HG02943 (cell line): ENCODE measurements around the gene ZBTB49.
"Not testable (repeated sequence)": the region's sequence is repeated elsewhere in the genome, so short reads cannot be mapped to it uniquely, and the experiment has no call there.

Experiments
- ATAC-seq: cut with Tn5 transposase; IDR thresholded peaks from one replicate; pipeline ENCODE4 v1.9.1; 2021; ENCODE audit warnings: mild to moderate bottlenecking, low read depth, moderate library complexity; ENCODE audit not compliant: unreplicated experiment

ZBTB49 gene

DNA sequence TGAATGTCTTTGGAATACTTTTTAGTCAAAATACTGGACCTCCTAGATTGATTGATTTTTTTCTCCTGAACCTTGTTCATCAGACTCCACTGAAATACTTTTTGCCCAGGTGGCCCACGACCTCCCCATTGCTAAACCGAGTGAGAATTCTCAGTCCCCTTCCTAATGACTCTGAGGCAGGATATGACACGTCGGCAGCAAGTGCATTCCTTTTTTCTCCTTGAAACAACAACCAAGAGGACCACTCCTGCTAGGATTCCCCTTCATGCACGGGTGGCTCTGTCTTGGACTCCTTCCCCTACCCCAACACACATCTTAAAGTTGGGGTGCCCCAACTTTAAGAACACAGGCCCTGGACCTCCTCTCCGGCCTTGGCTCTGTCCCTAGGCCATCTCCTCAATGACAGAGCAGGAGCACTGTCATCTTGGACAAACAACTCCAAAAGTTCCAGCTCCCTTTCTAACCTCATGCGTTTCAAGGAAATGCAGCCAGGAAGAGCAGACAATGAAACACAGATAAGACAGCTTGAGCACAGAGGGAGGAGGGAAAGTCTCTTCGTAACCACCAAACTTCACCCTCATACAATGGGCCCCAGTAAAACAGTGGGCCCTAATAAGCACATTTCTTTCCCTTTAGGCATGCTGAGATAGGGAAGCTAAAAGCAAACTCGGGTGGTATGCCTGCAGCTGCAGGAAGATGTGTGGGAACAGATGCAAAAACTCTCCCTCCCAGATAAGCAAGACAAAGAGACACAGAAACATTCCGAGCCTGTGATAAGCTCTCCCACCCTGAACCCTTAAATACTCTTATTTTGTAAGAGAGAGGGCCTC lies 33.9 kb downstream of the ZBTB49 start:
- no peak for ATAC-seq

DNA sequence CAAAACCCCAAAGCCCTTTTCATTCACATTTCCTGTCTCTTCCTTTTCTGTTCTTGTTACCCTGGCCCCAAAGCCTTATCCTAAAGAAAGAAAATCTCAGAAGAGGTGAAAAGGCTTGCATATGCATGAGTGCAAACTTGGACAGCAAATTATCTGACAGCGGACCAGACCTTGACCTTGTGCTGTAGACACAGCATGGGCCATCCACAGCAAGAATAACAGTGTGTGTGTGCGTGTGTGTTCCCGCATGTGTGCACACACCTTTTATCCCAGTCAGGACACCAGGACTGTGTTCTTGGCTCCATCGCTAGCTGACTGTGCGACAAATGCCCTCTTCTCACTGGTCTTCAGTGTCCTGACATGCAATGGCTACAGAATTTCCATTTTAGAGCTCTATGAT lies 35.3 kb downstream of the ZBTB49 start:
- ATAC-seq = no peak

DNA sequence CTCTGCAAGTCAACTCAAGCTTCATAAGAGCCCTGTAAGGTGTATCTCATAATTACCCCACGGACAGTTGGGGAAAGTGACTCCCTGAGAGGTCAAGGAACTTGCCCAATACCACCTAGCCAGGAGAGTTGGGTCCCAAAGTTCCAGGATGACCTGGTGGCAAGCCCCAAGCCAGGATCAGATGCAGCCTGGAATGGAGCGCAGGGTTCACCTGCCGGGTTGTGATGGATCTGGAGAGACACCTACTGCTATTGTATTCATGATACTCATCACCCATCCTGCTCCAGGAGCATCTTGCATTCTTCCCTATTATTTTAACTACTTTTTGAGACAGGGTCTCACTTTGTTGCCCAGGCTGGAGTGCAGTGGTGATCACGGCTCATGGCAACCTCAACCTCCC lies 36.1 kb downstream of the ZBTB49 start:
- no peak for ATAC-seq

DNA sequence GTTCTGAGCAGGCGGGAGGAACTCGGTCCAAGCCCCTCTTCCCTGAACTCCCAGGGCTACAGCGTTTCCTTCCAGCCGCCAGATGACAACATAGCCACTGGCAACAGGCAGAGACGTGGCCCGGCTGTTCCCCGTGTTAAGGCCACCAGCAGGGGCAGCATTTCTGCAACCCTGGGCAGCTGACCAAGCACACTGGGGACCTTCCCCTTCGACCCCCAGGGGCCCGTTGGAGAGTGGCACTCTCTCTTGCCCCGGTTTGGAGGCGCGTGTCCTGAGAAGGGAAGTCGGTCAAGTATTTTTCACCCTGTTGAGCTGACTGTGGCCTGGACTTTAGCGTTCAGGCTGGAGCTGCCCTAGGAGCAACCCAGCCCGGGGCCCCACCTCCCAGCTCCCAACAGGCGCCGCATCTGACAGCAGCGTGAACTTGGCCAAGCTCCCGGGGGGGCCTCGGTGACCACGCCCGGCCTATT lies 37.6 kb downstream of the ZBTB49 start:
- ATAC-seq = no peak

DNA sequence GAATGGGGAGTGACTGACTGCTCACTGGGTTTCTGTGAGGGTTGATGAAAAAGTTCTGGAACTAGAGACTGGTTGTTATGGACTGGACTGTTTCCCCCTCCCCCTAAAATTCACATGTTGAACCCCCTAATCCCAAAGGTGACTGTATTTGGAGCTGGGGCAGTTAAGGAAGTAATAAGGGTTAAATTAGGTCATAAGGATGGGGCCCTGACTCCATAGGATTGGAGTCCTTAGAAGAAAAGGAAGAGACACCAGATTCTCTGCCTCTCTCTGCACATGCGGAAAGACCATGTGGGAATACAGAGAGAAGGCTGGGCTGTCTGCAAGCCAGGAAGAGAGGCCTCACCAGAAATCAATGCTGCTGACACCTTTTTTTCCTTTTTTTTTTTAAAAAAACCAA lies 38.2 kb downstream of the ZBTB49 start:
- no peak for ATAC-seq

DNA sequence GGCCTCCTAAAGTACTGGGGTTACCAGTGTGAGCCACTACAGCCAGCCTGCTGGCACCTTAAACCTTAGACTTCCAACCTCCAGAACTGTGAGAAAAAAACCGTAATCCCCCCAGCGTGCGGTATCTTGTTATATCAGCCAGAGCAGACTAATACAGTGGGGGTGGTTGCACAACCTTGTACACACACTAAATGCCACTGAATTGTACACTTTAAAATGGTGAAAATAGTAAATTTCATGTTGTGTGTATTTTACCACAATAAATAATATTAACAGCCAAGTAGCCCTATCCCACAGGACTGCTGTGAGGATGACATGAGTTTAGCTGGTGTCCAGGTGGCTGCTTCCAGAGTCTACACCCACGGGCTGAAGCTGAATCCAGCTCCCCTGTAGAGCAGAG lies 38.8 kb downstream of the ZBTB49 start:
- no peak for ATAC-seq

DNA sequence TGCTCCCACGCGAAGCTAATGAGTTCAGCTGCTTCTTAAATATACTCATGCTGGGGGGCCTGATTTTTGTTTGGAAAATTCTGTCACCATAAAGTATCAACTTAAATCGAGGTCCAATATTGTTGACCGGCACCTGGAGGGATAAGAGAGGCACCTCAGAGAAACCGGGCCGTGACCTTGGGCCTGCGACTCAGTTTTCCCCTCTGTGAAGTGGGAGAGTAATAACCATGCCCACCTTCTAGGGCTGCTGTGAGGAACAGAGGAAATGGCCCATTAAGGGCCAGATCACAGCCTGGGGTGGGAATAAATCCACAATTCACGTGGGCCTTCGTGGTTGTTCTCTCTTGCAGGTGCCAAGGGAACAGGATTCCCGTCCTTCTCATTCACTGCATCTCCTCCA lies 39.4 kb downstream of the ZBTB49 start:
- ATAC-seq = no peak

DNA sequence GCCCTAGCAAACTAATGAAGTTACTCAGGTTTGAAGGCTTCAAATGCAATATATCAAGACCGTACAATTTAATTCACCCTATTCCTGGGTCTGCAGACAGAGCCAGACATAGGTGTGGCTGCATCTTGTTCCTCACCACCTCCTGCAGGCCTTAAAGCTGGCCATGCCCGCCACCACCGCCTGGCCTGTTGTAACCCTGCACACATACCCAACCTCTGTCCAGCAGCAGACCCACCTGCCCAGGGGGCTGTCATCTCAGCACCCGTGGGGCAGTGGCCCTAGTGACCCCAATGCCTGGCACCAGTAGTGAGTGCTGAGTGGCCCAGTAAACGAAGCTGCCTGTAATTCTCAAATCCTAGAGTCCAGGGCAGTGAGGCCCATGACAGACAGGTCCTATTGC lies 40.7 kb downstream of the ZBTB49 start:
- ATAC-seq = no peak

DNA sequence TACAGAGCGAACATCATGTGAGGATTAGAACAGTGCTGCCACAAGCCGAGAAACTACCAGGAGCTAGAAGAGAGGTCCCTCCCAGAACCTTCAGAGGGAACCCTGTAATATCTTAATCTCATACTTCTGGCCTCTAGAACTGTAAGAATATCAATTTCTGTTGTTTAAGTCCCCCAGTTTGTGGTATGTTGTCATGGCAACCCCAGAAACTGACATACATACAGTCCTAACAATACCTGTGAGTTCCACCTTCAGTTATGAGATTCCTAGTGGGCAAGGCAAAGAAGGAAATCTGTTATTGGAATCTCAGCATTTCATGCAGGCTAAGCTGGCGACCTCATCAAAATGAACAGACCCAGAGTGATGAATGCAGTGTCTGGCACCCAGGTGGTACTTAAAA lies 42.5 kb downstream of the ZBTB49 start:
- ATAC-seq = no peak

DNA sequence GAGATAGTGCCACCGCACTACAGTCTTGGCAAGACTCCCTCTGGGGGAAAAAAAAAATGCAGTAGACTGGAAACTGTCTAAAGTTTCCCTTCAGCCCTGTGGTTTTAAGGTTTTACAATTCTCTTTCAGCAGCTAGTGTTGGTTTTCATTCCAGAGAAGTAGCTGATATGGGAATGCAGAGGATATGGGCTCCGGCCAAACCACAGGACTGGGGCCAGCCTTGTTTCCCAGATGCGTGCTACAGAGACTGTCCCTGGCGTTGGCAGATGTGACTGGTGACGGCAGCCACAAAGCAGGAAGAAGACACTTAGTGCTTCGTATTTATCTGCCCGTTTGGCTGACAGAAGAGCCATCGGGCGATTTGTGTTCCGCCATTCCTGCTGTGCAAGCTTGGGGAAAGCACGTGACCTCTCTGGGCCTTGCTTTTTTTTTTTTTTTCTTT lies 43.2 kb downstream of the ZBTB49 start:
- no peak for ATAC-seq

DNA sequence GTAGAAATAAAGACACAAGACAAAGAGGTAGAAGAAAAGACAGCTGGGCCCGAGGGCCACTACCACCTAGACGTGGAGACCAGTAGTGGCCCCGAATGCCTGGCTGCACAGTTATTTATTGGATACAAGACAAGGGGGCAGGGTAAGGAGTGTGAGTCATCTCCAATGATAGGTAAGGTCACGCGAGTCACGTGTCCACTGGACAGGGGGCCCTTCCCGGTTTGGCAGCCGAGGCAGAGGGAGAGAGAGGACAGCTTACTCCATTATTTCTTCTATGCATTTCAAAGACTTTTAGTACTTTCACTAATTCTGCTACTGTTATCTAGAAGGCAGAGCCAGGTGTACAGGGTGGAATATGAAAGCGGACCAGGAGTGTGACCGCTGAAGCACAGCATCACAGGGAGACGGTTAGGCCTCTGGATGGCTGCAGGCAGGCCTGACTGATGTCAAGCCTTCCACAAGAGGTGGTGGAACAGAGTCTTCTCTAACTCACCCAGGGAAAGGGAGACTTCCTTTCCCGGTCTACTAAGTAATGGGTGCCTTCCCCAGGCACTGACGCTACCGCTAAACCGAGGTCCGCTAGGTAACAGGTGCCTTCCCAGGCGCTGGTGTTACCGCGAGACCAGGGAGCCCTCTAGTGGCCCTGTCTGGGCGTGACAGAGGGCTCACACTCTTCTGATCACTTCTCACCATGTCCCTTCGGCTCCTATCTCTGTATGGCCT lies 44.9 kb downstream of the ZBTB49 start:
- ATAC-seq = peak; percentile 85

DNA sequence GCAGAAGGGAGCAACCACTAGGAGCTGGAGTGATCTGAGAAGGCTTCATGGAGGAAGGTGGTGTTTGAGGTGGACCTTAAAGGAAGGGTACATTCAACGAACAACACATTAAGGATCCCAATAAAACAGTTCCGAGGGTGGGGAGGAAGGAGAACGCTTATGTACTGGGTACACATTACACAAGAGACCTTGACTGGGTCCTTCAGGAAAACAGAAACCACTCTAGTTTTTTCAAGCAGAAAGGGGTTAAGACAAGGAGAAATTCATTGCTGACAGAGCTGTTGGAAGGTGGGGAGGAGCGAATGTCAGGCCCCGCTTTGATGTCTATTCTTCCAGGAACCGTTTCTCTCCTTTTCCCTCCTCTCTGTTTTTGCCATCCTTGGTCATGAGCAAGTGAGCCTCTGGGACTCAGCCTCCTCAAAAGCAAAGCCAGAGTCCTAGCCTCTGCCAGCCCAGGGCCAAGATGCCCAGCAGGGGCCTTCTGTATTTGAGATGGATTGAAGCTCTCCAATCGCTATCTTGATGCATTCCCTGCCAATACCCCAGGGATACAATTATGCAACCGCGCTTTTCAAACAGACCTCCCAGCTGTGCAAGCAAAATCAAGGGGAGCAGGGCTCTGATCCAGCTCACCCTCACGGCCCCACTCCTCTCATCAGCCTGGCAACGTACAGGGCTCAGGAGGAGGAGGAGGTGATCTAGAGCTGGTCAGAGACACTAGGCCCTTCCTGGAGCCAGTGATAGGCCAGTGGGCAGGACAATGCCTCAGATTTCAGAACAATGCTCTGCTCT lies 48.4 kb downstream of the ZBTB49 start:
- no peak for ATAC-seq

DNA sequence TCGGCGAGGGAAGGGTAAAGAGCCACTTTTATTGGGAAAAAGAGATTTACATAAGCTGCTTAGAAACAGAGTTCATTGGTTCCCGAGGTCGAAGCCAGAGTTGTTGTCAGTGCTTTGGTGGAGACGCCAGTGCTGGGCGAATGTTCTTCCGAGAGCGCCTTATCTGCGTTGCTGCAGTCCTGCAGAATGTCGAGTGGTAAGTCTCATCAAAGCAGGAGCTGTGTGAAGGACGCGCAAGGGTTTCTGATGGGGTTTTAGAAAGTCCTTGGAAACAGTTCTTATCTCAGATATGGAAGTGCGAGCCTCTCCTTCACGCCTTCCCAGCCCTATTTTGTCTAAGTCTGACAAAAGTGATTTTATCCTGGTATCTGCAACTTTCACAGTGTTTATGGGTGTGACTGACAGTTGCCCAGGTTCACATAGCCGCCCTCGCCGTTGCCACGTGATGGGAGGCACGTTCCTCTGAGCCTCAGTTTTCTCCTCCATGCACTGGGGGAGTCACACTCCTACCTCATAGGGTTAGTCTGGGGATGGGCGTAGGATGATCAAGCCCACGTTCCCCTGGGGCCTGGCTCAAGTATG lies 49.5 kb downstream of the ZBTB49 start:
- no peak for ATAC-seq

DNA sequence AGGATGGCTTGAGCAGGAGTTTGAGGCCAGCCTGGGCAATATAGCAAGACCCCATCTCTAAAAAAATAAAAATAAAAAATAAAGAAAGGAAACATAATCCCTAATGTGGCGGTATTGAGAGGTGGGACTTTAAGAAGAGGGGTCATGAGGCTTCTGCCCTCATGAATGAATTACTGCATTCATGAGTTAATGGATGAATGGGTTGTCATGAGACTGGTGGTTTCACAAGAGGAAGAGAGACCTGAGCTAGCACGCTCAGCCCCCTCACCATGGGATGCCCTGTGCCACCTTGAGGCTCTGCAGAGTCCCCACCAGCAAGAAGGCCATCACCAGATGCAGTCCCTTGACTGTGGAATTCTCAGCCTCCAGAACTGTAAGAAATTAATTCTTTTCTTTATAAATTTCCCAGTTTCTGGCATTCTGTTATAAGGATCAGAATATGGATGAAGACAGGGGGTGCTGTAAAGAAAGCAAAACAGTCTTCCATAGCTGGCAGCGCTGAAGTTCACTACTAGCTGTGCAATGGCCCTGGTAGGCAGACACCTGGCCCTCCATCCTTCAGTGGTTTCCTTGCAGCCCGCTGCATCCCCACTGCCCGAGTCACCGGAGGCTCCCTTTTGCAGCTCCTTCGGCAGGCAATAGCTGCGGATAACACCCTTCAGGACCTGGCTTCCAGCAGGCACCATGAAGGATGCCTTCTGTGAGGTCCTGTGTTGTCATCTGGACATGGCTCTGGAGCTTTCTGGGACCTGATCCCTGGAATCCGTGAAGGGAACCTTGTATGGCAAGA lies 52.0 kb downstream of the ZBTB49 start:
- no peak for ATAC-seq

DNA sequence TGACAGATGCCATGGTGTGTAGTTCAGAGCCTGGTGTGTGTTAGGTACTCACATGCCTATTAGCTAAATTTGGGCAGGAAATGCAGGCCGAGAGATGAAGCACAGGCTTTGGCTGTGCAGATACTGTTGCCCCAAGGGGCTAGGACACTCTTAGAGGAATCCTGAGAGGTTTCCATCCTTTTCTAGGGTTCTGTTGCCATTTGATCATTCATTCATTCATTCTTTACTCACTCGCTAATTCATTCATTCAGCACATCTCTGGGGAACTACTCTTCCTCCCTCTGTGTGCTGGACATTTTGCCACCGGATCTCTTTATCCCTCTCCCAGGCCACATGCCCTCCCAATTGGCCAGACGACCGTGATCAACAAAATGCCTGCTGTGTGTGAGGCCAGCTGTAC lies 53.0 kb downstream of the ZBTB49 start:
- ATAC-seq = no peak

DNA sequence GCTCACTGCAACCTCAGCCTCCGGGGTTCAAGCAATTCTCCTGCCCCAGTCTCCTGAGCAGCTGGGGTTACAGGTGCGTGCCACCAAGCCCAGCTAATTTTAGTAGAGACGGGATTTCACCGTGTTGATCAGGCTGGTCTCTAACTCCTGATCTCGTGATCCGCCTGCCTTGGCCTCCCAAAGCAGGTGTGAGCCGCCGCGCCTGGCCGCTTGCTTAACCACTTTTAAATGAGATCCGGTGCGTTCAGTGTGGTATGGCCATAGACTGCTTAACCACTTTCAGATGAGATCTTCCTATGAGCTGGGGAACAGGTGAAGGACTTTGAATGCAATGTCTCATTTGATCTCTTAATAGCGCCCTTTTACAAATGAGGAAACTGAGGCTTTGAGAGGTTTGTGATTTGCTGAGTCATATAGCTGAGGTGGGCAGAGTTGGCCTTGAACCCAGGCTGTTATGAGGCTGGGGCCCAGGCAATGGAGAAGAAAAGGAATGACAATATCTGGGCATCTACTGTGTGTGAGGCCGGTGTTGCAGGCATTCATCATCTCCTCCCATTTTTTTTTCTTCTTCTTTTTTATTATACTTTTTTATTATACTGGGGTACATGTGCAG lies 55.0 kb downstream of the ZBTB49 start:
- peak; percentile 85 for ATAC-seq

DNA sequence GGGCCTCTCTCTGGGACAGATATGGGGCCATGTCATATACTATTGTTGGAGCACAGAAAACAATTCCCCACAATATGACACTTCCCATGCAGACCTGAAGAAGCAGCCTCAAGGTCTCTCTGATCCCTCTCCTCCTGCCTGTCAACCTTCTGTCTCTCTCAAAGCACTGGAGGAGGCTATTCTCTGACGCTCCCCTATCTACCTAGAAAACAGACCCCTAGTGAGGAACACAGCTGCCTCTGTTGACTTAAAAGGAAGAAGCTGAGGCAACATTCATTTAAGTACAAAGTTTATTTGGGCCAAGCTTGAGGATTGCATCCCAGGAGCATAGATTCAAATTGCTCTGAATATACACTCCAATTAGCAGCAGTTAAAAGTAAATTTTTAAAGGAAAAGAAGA lies 57.5 kb downstream of the ZBTB49 start:
- no peak for ATAC-seq

DNA sequence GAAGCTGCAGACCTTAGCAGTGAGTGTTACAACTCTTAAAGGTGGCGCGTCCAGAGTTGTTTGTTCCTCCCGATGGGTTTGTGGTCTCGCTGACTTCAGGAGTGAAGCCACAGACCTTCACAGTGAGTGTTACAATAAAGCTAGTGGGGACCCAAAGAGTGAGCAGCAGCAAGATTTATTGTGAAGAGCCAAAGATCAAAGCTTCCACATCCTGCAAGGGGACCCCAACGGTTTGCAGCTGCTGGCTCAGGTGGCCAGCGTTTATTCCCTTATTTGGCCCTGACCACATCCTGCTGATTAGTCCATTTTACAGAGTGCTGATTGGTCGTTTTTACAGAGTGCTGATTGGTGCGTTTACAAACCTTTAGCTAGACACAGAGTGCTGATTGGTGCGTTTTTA lies 58.5 kb downstream of the ZBTB49 start:
- ATAC-seq = not testable (repeated sequence)

DNA sequence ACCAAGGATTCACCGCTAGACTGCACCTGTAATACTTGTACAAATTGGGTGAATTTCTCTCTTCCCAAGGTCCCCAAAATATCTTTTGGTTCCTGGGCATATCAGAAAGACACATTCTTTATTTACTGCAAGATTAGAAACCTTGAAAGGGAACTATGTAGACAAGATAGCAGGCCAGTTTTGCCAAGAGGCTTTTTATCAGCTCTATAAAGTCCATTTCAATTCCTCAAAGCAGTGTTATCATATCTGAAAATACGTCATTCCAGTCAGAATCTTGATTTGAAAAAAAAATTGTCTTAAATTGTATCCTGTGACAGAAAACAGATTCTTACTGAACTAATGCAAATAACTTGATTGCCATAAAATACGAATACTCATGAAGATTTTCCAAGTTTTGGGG lies 59.8 kb downstream of the ZBTB49 start:
- ATAC-seq = no peak

DNA sequence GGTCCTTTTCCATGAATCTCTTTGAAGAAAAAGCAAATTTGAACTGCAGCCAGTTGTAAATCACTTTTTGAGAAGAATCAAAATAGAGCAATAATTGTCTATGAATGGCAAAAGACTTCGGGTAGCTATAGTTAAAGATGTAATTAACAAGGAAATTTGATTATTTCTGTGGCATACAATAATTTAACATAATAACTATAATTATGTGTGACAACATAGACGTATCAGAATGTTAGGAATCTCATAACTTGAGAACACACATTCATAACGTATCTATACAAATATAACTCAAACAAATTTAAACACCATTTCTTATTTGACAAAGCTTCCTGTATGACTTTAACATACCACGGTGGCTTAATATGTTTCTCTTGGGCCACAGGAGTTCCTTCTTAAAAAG lies 60.9 kb downstream of the ZBTB49 start:
- ATAC-seq = no peak
